ENCODE results near the gene FYB1.

The FYB1 gene

DNA sequence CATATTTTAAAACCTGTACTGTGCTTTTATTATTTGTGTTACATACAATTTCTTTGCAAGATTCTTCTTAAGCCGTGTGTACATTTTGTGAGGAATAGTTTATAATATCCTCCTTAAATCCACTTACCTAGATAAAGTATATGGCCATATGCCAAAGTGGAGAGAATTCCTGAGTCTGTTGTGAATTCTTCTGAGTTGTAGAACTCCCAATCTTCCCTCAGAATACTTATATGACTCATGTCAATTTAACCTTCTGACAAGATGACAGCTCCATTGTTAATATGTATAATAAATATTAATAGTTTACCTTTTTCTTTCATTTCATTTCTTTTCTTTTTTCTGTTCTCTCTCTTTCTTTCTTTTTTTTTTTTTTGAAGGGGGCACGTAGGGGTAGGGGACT, 139.2 kb downstream of the FYB1 start:
- DNase-seq (ENCODE audit: low spot score), result no peak

DNA sequence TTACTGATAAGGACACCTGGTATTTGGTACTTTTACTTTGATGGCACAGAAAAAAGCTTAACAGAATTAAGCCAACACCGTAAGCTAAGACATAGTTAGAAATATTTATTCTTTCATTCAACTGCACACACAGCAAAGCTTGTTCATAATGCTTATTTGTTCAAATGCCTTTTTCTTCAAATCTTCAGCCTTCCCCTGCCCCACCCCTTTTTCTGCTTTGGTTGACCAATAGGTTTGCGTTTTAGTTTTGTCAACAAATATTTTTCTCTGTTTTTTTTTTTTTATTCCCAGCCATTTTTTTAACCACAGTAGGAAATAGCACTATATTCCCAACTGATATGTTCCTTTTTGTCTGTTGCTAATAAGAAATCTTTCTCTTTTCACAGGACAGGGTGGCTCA, 140.2 kb downstream of the FYB1 start:
- no peak for DNase-seq (ENCODE audit: low spot score)

DNA sequence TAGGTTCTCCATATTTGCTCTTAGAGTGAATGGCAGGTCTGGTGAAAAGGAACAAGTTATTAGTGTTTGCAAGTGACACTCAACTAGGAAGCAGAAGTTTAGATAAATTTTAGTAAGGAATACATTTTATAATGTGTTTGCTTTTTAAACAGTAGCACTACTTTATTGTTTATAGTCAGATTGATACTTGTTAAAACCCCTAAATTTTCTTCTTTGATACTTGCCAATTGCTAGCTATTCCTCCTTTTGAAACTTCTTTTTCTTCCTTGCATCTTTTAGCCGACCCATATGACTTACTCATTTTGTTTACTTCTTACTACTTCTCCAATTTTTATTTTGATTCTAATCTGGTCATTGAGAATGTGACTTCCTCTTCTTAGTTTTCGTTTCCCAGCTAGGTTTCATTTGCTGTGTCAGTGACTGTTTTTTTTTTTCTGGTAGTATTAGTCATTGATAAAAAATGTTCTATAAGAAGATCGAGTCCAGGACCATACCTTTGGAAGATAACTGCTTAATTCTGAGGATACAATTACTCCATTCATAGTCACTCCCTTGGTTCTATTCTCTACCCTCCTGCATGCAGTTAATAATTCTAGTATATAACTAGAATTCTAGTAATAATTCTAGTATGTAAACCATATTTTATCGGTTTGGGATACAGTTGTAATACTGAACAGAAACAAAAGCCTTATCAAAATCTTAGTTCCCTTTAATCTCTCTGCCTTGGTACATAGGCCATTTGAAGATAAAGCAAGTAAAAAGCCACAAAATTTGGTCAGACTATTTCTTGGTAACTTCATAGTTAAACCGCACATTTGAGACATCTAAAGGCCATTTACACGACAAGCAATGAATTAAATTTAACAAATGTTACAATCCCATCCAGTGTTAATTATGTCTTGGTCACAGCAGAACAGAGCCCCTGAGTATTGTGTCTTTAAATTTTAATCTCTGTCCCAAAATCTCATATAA, 142.3 kb downstream of the FYB1 start:
- no peak for DNase-seq (ENCODE audit: low spot score)

DNA sequence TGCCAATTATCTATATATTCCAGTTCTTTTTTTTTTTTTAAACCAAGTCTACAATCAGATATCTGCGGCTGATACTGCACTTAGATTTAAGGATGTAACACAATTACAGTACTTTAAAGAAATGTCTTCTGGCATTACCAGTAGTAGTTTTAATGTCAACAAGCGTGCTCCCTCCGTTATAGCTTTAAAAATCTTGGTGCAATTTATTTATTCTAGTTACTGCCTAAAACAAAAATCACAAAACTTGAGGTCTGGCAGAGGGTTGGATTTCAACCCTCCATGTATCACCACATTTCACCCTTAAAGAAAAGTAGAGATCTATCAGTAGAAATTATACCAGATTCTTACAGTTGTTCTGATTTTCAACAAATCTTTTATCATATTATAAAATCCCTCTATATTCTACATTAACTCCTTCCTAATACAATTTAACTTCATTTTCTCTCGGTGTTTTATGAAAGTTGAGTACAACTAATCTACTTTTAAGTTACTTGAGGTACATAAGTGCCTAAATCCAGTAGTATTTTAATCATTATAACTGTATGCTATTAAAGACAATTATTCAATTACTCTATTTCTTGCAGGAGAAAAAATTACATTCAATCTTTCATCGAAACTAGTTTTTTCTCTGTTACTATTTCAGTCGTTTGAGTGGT, 143.1 kb downstream of the FYB1 start:
- DNase-seq (ENCODE audit: low spot score), result no peak

DNA sequence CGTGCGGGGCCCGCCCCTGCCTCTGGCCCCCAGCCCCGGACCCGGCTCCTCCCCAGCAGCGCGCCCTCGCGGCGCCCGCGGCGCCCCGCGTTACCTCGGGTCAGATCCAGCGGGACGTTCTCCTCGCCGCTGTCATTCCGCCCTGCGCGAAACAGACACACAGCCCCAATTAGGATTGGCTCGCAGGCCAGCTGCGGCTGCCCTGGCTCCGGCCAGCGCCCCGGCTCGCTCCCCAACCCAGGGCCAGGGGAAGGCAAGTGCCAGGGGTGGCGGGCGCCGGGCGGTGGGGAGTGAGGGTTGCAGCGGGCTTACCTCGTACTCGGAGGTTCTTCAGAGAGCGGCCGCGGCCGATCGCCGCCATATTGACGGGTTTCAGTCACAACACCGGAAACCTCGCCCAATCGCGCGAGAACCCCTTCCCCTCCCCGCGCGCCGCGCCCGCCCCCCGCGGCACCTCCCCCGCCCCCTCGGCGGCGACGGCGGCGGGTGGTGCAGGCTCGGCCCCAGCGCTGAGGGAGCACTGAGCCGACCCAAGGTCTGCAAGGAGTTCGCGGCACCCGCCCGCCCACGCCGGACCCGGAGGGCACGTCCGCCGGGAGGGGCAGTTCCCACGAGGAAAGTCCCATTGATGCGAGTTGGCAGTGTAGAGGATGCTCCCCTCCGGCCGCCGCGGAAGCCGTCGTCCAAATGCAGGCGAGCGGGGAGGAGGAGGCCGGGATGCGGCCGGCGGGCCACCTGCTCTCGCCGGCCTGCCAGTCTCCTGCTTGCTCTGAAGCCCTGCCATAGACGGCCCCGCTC, 145.1 kb downstream of the FYB1 start, which contains the start of gene RICTOR:
Gene RICTOR (minus strand): TSS at position 383 of the 798 bp plus-strand sequence. CDS start 22 bp downstream, at position 361.
- DNase-seq (ENCODE audit: low spot score), result peak; percentile 96

DNA sequence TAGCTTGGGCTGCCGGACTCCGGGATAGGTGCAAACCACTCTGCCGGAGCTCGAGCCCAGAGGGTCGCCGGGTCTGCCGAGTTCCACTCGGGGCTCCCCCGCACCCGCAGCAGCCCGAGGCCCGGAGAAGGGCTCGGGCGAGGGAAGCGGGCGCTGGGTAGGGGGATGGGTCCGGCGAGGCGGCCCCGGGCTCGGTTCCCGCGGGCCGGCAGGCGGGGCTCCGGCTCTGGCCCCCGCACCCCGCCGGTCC, 145.7 kb downstream of the FYB1 start:
- DNase-seq (ENCODE audit: low spot score), result no peak

DNA sequence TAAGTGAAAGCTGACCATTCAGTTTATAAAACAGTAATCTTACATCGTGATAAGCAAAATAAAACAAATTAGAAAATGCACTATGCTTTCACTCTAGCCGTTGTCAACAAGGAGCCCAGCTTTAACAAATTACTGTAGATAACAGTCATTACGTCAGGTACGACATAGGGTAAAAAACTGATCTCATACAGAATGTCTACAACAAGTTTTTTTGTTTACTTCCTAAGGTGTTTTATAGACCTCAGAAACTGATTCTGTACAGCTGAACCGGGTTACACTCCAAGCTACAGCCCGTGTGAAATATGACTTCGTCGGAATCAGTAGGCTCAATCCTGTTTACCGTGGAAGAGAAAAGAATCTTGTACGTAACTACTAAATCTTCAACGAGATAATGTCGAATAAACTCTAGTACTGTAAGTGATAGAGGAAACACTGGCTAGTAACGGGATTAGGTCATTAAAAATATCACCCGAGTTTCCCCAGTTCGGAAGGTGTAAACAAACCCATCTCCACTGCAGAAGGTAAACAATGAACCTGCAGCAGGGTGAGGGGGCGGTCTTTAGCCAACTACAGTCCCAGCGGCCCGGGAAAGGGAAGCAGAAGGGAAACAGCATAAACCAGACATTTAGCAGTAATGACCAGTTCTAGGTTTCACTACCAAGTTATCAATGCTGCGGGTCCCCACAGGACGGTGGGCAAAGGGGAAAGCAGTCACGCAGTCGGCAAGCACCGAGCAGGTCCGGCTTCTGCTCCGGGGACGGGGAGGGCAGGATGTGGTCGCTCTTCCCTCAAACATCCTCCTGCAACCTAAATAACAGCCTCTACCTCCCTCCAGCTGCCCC, 146.2 kb downstream of the FYB1 start:
- peak; percentile 30 for DNase-seq (ENCODE audit: low spot score)

DNA sequence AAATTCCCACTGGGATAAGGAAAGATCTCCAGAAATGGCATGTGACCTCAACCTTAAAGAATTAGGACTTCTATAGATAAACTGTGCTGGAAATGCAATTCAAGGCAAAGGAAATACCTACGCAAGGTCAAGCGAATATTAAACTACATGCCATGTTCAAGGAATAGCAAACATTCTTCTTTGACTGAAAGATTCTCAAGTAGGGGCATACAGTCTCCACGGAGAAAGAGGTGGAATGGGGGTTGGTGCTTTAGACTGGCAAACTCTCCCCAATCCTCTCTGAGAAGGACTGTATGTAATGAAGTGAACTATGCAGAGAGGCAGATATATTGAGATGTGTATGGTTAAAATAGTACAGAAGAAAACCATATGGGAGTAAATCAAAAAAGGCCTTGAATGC, 151.3 kb downstream of the FYB1 start:
- no peak for DNase-seq (ENCODE audit: low spot score)

DNA sequence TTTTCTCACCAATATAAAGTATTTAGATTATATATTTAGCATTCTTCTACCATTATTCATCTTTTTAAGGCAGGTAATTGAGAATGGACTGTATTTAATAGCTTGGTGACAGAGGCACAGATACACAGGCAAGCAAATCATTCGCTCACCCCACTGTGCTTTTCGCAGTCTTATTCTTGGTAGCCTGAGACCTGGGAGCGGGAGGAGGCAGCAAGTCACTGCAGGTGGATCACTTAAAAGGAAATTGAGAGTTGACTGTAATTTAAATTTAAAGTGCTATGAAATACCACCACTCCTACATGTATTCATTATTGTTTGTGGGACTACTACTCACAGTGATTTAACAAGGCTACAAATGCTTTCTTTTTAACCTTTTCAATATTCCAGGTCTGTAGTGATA, 154.9 kb downstream of the FYB1 start:
- DNase-seq (ENCODE audit: low spot score), result no peak

DNA sequence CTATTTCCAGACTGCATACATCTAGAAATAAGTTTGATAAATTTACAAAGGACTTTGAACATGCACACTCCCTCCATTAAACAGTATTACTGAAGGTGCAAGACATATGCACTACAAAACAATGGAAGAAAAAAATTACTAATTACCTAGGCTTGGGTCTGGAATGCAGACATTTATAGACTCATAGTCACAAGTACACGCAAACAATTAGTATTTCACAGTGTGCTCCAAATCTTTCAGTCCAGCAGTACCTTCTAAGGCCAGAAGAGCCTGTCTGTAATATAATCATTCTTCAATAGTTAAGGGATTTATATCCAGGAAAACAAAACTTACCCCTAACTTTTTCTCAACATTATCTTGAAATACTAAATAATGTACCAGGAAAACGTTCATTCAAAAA, 156.3 kb downstream of the FYB1 start:
- no peak for DNase-seq (ENCODE audit: low spot score)

DNA sequence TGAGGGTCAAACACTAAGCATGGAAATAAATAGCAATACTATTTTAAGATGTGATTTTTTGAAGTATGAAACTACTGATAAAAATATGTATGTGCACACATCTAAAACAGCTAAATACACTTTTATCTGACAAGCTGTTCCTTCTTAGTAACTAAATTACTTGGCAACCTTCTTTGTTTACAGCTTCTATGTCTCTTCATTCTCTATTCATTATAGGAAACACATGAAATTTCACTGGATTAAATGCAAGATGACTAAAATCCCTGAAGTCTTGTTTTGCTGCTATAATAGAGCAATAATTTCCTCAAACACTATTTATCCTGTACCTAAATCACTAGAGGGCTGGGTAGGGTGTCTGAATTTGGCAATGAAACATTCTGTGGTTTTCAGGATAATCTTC, 156.8 kb downstream of the FYB1 start:
- DNase-seq (ENCODE audit: low spot score), result no peak

DNA sequence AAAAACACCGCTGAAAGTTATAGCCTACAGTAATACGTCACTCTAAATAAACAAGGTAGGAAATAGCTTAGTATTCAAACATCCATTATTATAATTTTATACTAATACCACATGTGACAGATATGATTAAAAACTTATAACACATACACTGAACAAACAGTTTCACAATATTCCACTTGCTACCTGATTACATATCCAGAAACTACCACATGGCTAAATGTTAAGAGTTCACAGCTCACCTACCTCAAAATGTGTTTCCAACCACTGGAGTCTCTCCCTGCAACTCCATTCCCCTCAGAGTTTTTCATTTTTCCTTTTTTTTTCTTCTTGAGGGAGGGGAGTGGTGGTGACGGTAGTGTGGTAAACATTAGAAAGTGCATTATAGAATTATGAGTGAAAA, 157.3 kb downstream of the FYB1 start:
- no peak for DNase-seq (ENCODE audit: low spot score)

DNA sequence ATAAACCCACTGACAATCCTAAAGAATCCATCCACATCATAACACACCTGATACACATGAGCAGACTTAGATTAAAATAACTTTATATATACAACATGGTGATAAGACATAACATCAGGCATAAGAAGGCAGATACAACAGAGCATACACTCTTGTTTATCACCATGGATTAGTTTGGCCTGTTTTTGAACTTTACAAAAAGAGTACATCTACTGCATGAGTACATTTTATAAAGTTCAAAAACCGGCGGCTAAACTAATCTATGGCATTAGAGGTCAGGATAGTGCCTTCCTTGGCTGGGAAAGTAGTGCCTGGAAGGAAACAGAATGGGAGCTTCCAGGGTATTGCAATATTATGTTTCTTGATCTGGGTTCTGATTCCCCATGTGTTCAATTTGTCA, 160.3 kb downstream of the FYB1 start:
- DNase-seq (ENCODE audit: low spot score), result no peak

DNA sequence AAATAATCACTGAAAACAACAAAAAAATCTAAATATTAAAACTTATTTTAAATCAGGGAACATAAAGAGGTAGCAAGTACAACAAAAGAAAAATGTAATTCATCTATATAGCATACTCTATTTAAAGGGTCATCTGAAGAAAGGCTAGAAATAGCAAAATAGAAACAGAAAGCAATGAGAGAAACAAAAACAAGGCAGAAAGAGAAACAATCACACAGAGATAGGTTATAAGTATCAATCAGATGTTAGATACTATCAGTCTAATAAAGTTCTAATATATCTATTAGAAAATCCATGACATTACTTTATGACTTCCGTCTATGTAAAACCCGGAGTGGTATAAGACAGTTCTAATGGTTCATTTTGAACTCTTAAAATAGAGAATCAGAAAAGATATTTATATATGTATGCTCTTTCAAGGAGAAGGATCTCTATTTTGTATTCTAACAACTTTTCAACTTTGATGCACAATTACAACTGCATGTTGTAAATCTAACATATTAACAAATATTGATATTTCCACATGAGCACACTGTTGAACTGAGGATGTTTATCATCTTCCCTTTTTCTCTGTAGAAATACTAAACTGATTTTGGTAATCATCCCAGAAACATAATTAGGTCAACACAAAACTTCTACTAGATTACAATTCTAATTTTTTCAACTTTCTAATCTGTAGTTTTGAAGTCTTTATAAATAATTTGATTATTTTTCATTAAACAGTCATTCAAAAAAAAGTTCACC, 161.0 kb downstream of the FYB1 start:
- DNase-seq (ENCODE audit: low spot score), result no peak

DNA sequence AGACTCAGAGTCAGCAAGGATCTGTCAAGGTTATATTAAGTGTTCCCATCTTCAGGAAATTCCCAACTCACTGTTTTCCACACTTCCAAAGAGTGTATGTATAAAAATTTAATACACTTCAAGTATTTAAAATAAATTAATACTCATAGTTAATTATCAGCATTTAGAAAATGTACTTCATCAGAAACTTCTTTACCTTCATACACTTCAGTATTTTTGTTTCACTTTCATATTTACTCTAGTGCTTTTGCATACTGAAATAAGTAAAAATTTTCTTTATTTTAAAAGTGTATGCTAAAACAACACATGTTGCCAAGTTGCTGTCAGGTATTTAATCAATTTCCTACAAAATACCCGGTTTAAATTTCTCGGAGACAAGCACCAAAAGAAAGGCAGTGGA, 161.6 kb downstream of the FYB1 start:
- DNase-seq (ENCODE audit: low spot score), result no peak

DNA sequence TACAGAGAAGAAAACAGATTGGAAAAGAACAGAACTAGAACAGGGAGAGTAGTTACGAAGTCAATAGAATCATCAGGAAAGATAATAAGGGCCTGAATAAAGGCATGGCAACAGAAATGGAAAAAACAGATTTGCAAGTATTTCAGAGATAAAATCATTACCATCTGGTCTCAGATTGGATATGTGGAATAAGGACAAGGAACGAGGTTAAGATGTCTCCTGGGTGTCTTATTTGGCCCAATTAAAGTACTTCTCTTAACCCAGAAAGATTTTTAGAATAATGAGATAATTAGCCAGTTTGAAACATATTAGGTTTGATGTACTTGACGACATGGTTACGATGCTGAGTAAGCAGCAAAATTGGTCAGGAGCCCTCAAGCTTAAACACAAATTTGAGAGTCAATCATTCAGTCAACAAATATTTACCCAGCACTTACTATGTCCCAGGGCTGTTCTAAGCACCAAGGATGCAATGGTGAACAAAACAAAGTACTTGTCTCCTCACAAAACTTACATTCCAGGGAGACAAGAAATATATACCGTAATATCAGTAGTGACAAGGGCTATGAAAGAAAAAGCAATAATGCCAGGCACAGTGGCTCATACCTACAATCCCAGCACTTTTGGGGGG, 163.5 kb downstream of the FYB1 start:
- no peak for DNase-seq (ENCODE audit: low spot score)
